ENCODE measurements around the gene SLC25A3.

Gene SLC25A3

GRCh38 chr12:98579835-98580234 is 13.7 kb upstream of the SLC25A3 start:
- H3K4me3 ChIP-seq (ENCODE audit: low read depth, low read length): no peak overlapping the region
- no peak for TF ChIP-seq CTCF (IDR thresholded peaks at IDR 0.05; ENCODE audit: borderline replicate concordance, insufficient read depth, low read depth, low read length)

- H3K4me3 ChIP-seq (ENCODE audit: low read depth, low read length): no peak overlapping the region
- no peak for TF ChIP-seq CTCF (IDR thresholded peaks at IDR 0.05; ENCODE audit: borderline replicate concordance, insufficient read depth, low read depth, low read length)
Observed at GRCh38 chr12:98580695-98581094, 12.8 kb upstream of the SLC25A3 start.

- TF ChIP-seq CTCF (IDR thresholded peaks at IDR 0.05; ENCODE audit: borderline replicate concordance, insufficient read depth, low read depth, low read length): no peak
- no peak overlapping the region for H3K4me3 ChIP-seq (ENCODE audit: low read depth, low read length)
Observed at GRCh38 chr12:98581101-98581500, 12.4 kb upstream of the SLC25A3 start.

- no peak for TF ChIP-seq CTCF (IDR thresholded peaks at IDR 0.05; ENCODE audit: borderline replicate concordance, insufficient read depth, low read depth, low read length)
- H3K4me3 ChIP-seq (ENCODE audit: low read depth, low read length): no peak overlapping the region
Observed at GRCh38 chr12:98582093-98582492, 11.4 kb upstream of the SLC25A3 start.

GRCh38 chr12:98587084-98587483 is 6.4 kb upstream of the SLC25A3 start:
- no peak for TF ChIP-seq CTCF (IDR thresholded peaks at IDR 0.05; ENCODE audit: borderline replicate concordance, insufficient read depth, low read depth, low read length)
- no peak overlapping the region for H3K4me3 ChIP-seq (ENCODE audit: low read depth, low read length)

- H3K4me3 ChIP-seq (ENCODE audit: low read depth, low read length): no peak overlapping the region
Observed at GRCh38 chr12:98591209-98591608, 2.3 kb upstream of the SLC25A3 start.

More at GRCh38 chr12:98591209-98591608, 2.3 kb upstream of the SLC25A3 start:
- no peak for TF ChIP-seq CTCF (IDR thresholded peaks at IDR 0.05; ENCODE audit: borderline replicate concordance, insufficient read depth, low read depth, low read length)

Data from GM12875 (cell line).